ENCODE measurements around the gene NXPH4.

DNA sequence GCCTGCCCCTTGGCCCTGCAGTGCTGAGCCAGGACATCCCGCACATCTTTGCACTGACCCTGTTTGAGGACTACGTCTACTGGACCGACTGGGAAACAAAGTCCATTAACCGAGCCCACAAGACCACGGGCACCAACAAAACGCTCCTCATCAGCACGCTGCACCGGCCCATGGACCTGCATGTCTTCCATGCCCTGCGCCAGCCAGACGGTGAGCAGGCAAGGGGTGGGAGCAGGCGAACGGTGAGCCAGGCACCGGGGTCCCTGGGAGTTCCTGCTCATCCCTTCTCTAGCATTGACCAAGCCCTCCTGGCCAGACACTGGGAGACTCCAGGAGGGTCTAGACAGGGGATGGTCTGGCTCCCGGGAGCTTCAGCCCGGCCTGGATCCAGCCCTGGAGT is 17.4 kb upstream of the NXPH4 start:
- TF ChIP-seq, protein P1, sequence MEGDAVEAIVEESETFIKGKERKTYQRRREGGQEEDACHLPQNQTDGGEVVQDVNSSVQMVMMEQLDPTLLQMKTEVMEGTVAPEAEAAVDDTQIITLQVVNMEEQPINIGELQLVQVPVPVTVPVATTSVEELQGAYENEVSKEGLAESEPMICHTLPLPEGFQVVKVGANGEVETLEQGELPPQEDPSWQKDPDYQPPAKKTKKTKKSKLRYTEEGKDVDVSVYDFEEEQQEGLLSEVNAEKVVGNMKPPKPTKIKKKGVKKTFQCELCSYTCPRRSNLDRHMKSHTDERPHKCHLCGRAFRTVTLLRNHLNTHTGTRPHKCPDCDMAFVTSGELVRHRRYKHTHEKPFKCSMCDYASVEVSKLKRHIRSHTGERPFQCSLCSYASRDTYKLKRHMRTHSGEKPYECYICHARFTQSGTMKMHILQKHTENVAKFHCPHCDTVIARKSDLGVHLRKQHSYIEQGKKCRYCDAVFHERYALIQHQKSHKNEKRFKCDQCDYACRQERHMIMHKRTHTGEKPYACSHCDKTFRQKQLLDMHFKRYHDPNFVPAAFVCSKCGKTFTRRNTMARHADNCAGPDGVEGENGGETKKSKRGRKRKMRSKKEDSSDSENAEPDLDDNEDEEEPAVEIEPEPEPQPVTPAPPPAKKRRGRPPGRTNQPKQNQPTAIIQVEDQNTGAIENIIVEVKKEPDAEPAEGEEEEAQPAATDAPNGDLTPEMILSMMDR (IDR thresholded peaks at IDR 0.05) = no peak
- TF ChIP-seq EZH2 (IDR thresholded peaks at IDR 0.05) (no peak), EZH2phosphoT487 (IDR thresholded peaks at IDR 0.05) (no peak)

Measured in neural progenitor cell (in vitro differentiated cells).